ENCODE results near the gene WNT3A.

DNA sequence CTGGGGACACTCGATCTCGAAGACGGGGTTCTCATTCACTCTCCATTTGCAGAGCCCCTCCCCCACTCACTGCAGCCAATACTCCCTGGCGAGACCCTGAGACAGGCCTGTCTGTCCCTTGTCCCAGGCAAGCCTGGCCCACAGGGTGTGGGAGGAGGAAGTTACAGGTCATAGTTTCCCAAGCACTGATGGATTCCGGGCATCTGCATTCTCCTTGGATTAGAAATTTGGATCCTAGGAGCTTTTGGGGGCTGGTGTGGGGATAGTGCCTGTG lies 11.3 kb downstream of the WNT3A start:
- TF ChIP-seq, protein P1, sequence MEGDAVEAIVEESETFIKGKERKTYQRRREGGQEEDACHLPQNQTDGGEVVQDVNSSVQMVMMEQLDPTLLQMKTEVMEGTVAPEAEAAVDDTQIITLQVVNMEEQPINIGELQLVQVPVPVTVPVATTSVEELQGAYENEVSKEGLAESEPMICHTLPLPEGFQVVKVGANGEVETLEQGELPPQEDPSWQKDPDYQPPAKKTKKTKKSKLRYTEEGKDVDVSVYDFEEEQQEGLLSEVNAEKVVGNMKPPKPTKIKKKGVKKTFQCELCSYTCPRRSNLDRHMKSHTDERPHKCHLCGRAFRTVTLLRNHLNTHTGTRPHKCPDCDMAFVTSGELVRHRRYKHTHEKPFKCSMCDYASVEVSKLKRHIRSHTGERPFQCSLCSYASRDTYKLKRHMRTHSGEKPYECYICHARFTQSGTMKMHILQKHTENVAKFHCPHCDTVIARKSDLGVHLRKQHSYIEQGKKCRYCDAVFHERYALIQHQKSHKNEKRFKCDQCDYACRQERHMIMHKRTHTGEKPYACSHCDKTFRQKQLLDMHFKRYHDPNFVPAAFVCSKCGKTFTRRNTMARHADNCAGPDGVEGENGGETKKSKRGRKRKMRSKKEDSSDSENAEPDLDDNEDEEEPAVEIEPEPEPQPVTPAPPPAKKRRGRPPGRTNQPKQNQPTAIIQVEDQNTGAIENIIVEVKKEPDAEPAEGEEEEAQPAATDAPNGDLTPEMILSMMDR (IDR thresholded peaks at IDR 0.05), result no peak
- TF ChIP-seq POLR2A (IDR thresholded peaks at IDR 0.05), result no peak

Measured in esophagus squamous epithelium (tissue), 4 donors.